DOHH2 (cell line): Measurements from ENCODE around the gene MDP1.

Source experiments
- H3F3A ChIP-seq: fragments of 200-600 bp; sonication (generic), shearing (Covaris generic); 2 replicates; pipeline ENCODE4 v1.6.0; 2016; ENCODE audit warnings: antibody characterized with exemption, mild to moderate bottlenecking; ENCODE audit not compliant: control insufficient read depth, insufficient read depth
- H3K27ac ChIP-seq: fragments of 200-600 bp; sonication (generic); 2 replicates; pipeline ENCODE4 v1.5.1; 2014; ENCODE audit warnings: low read depth, mild to moderate bottlenecking, low read length, moderate library complexity
- H3K27me3 ChIP-seq: fragments of 200-600 bp; sonication (generic); 2 replicates; pipeline ENCODE4 v1.6.1; 2014; ENCODE audit warnings: mild to moderate bottlenecking, low read length, mixed read lengths; ENCODE audit not compliant: control insufficient read depth
- H3K36me3 ChIP-seq: fragments of 200-600 bp; sonication (generic); 2 replicates; pipeline ENCODE4 v1.6.1; 2014; ENCODE audit warnings: mild to moderate bottlenecking, low read length, moderate library complexity, mixed read lengths; ENCODE audit not compliant: control insufficient read depth
- H3K4me1 ChIP-seq: fragments of 200-600 bp; sonication (generic); 2 replicates; pipeline ENCODE4 v1.6.1; 2014; ENCODE audit warnings: mild to moderate bottlenecking, low read length, mixed read lengths; ENCODE audit not compliant: control insufficient read depth
- H3K4me2 ChIP-seq: fragments of 200-600 bp; sonication (generic); 2 replicates; pipeline ENCODE4 v1.6.0; 2014; ENCODE audit warnings: mild to moderate bottlenecking, low read length, moderate library complexity
- H3K4me3 ChIP-seq: fragments of 200-600 bp; sonication (generic); 2 replicates; pipeline ENCODE4 v1.5.1; 2014; ENCODE audit warnings: mild to moderate bottlenecking, low read length, mixed read lengths
- H3K79me2 ChIP-seq: fragments of 200-600 bp; sonication (generic); 2 replicates; pipeline ENCODE4 v1.6.1; 2014; ENCODE audit warnings: mild to moderate bottlenecking, low read length, mixed read lengths; ENCODE audit not compliant: control insufficient read depth
- H3K9me2 ChIP-seq: fragments of 200-600 bp; sonication (generic); replicated peaks from 2 replicates; pipeline ENCODE4 v1.6.1; 2014; ENCODE audit warnings: mild to moderate bottlenecking, low read length, mixed read lengths; ENCODE audit not compliant: control insufficient read depth
- H3K9me3 ChIP-seq: fragments of 200-600 bp; sonication (generic); 2 replicates; pipeline ENCODE4 v1.6.1; 2014; ENCODE audit warnings: antibody characterized with exemption, low read length, mixed read lengths; ENCODE audit not compliant: control insufficient read depth, insufficient read depth
- H4K20me1 ChIP-seq: fragments of 200-600 bp; sonication (generic); 2 replicates; pipeline ENCODE4 v1.6.0; 2014; ENCODE audit warnings: low read depth, mild to moderate bottlenecking, antibody characterized with exemption, low read length, moderate library complexity; ENCODE audit not compliant: control insufficient read depth, insufficient read depth
- CTCF ChIP-seq: fragments of 200-600 bp; sonication (generic); IDR thresholded peaks from one replicate; pipeline ENCODE4 v1.5.1; 2014; ENCODE audit warnings: antibody characterized with exemption, mild to moderate bottlenecking, low read depth, low read length; ENCODE audit not compliant: poor library complexity, severe bottlenecking
- EZH2phosphoT487 ChIP-seq: fragments of 200-600 bp; sonication (generic); IDR thresholded peaks from 2 replicates; pipeline ENCODE4 v1.6.1; 2017; ENCODE audit warnings: borderline replicate concordance, mild to moderate bottlenecking, antibody characterized with exemption, low read length, moderate library complexity, mixed read lengths

MDP1 gene

GRCh38 chr14:24198814-24199524, 16.9 kb downstream of the MDP1 start:
- Histone ChIP-seq H3K9me3 (peaks cover 8% of the 10 kb centered on the region; the same call in 1 of the 2 replicates), H3K79me2 (peaks cover 46% of the 10 kb centered on the region), H3K4me2 (peak overlapping the region; percentile 31; the same call in 1 of the 2 replicates), H3K27ac (no peak overlapping the region), H4K20me1 (no peaks in the 10 kb centered on the region), H3F3A (peaks cover 10% of the 10 kb centered on the region), H3K36me3 (peaks cover 42% of the 10 kb centered on the region), H3K9me2 (no peaks in the 10 kb centered on the region), H3K27me3 (no peaks in the 10 kb centered on the region), H3K4me1 (peaks cover 28% of the 10 kb centered on the region), H3K4me3 (peak overlapping the region; percentile 22; the same call in 1 of the 2 replicates)
- no peak for TF ChIP-seq EZH2phosphoT487
- TF ChIP-seq CTCF, result no peak

GRCh38 chr14:24197056-24197450, 18.8 kb downstream of the MDP1 start:
- TF ChIP-seq EZH2phosphoT487, result no peak
- Histone ChIP-seq H3K9me2 (no peaks in the 10 kb centered on the region), H3K4me1 (peaks cover 29% of the 10 kb centered on the region), H3K4me3 (peak overlapping the region; percentile 87), H3K79me2 (peaks cover 53% of the 10 kb centered on the region), H3K27ac (peak overlapping the region; percentile 78), H3K9me3 (peaks cover 3% of the 10 kb centered on the region; the same call in 1 of the 2 replicates), H3K36me3 (peaks cover 44% of the 10 kb centered on the region), H4K20me1 (no peaks in the 10 kb centered on the region), H3K4me2 (peak overlapping the region; percentile 78), H3F3A (peaks cover 11% of the 10 kb centered on the region), H3K27me3 (no peaks in the 10 kb centered on the region)

GRCh38 chr14:24196071-24197055, 19.5 kb downstream of the MDP1 start:
- H3F3A ChIP-seq, result peaks cover 15% of the 10 kb centered on the region
- H3K9me3 ChIP-seq, result no peaks in the 10 kb centered on the region
- no peaks in the 10 kb centered on the region for H3K27me3 ChIP-seq
- no peaks in the 10 kb centered on the region for H3K9me2 ChIP-seq
- H3K79me2 ChIP-seq, result peaks cover 53% of the 10 kb centered on the region
- H3K4me2 ChIP-seq, result peak overlapping the region; percentile 78
- peaks cover 29% of the 10 kb centered on the region for H3K4me1 ChIP-seq
- peak overlapping the region; percentile 78 for H3K27ac ChIP-seq
- peak overlapping the region; percentile 87 for H3K4me3 ChIP-seq
- TF ChIP-seq CTCF (no peak), EZH2phosphoT487 (no peak)
- H3K36me3 ChIP-seq, result peaks cover 44% of the 10 kb centered on the region
- H4K20me1 ChIP-seq, result no peaks in the 10 kb centered on the region
